Measurements from ENCODE around the gene MB. TPM values are rescaled to one million over a fixed set of nuclear protein-coding genes. Genes with fewer than 3 reads are reported as not detected.

Gene MB
- total and polyA plus RNA-seq, 2 donors, result 1.1 to 3.7 TPM

DNA sequence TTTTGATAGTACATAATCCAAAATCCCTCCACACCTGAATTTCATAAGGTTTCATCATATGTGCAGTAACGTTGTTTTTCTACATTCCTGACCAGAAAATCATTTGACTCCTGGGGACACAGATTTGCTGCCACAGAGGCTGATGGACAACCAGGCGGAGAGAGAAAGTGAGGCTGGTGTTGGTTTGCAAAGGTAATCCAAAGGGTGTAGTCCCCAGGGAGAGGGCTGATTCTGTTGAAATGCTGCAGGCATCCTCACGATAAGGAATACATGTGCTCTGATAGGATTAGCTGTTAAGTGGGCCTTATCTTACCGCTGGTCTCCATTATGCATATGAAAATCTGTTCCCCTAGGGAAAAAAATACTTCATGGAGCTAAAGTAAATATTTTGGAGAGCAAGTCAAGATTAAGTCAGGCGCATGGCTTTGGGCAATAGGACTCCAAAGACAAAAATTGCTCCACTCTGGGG, 39.2 kb upstream of the MB start:
- WGBS, result 98% methylated on average over 5 of the region's 5 CpGs
- Histone ChIP-seq H3K27me3 (ENCODE audit: control insufficient read depth in 2 of 2, insufficient read depth in 1 of 2, low read length in 1 of 2) (no peaks in the 10 kb centered on the region), H3K27ac (ENCODE audit: low read depth in 1 of 2, low read length in 1 of 2) (no peak overlapping the region), H3K36me3 (ENCODE audit: control insufficient read depth in 2 of 2, insufficient read depth in 2 of 2, low read length in 1 of 2) (peaks cover 36 to 39% of the 10 kb centered on the region in 2 donors), H3K4me3 (ENCODE audit: low read length in 2 of 2) (no peak overlapping the region), H3K4me1 (ENCODE audit: control insufficient read depth in 2 of 2, insufficient read depth in 2 of 2, low read length in 2 of 2) (peaks cover 7 to 21% of the 10 kb centered on the region in 2 donors), H3K9me3 (ENCODE audit: control insufficient read depth in 2 of 2, insufficient read depth in 1 of 2, low read length in 1 of 2) (peaks cover 0 to 9% of the 10 kb centered on the region in 2 donors)
- DNase-seq (ENCODE audit: low read depth in 6 of 9, low spot score in 9 of 9), result no peak

DNA sequence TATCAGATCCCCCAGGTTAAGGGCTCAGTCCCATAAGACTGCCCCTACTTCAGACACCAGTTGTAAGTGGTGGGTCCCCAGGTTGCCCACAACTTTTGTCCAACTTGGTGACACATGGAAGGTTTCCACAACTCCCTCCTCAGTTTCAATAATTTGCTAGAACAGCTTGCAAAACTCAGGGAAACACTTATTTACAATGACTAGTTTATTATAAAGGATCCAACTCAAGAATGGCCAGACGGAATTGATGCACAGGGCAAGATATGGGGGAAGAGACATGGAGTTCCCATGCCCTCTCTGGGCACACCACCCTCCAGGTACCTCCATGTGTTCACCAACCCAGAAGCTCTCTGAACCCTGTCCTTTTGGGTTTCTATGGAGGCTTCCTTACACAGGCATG, 36.7 kb upstream of the MB start:
- Histone ChIP-seq H3K27ac (ENCODE audit: low read depth in 1 of 2, low read length in 1 of 2) (no peak overlapping the region), H3K4me3 (ENCODE audit: low read length in 2 of 2) (no peak overlapping the region), H3K4me1 (ENCODE audit: control insufficient read depth in 2 of 2, insufficient read depth in 2 of 2, low read length in 2 of 2) (peaks cover 5 to 8% of the 10 kb centered on the region in 2 donors), H3K27me3 (ENCODE audit: control insufficient read depth in 2 of 2, insufficient read depth in 1 of 2, low read length in 1 of 2) (no peaks in the 10 kb centered on the region), H3K9me3 (ENCODE audit: control insufficient read depth in 2 of 2, insufficient read depth in 1 of 2, low read length in 1 of 2) (peaks cover 2 to 6% of the 10 kb centered on the region in 2 donors), H3K36me3 (ENCODE audit: control insufficient read depth in 2 of 2, insufficient read depth in 2 of 2, low read length in 1 of 2) (peaks cover 31 to 35% of the 10 kb centered on the region in 2 donors)
- WGBS, result 98% methylated on average over 1 of the region's 1 CpG
- DNase-seq (ENCODE audit: low read depth in 6 of 9, low spot score in 9 of 9), result no peak

DNA sequence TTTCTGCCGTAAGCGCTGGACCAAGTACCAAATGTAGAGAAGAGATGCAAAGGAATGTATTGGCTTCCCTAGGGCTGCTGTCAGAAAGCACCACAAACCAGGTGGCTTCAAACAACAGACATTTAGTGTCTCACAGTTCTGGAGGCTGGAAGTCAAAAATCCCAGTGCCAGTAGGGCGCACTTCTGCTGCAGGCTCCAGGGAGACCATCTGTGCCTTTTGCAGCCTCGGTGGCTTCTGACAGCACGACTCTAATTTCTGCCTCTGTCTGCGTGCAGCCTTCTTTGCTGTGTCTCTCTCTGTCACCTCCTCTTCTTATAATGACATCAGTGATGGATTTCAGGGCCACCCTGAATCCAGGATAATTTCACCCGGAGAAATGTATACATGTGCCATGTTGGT, 34.0 kb upstream of the MB start:
- Histone ChIP-seq H3K36me3 (ENCODE audit: control insufficient read depth in 2 of 2, insufficient read depth in 2 of 2, low read length in 1 of 2) (peaks cover 8 to 10% of the 10 kb centered on the region in 2 donors), H3K27me3 (ENCODE audit: control insufficient read depth in 2 of 2, insufficient read depth in 1 of 2, low read length in 1 of 2) (no peaks in the 10 kb centered on the region), H3K9me3 (ENCODE audit: control insufficient read depth in 2 of 2, insufficient read depth in 1 of 2, low read length in 1 of 2) (peaks cover 2 to 6% of the 10 kb centered on the region in 2 donors), H3K4me1 (ENCODE audit: control insufficient read depth in 2 of 2, insufficient read depth in 2 of 2, low read length in 2 of 2) (peaks cover 7 to 26% of the 10 kb centered on the region in 2 donors), H3K4me3 (ENCODE audit: low read length in 2 of 2) (no peak overlapping the region), H3K27ac (ENCODE audit: low read depth in 1 of 2, low read length in 1 of 2) (no peak overlapping the region)
- WGBS, result 91% methylated on average over 7 of the region's 7 CpGs
- no peak for DNase-seq (ENCODE audit: low read depth in 6 of 9, low spot score in 9 of 9)

DNA sequence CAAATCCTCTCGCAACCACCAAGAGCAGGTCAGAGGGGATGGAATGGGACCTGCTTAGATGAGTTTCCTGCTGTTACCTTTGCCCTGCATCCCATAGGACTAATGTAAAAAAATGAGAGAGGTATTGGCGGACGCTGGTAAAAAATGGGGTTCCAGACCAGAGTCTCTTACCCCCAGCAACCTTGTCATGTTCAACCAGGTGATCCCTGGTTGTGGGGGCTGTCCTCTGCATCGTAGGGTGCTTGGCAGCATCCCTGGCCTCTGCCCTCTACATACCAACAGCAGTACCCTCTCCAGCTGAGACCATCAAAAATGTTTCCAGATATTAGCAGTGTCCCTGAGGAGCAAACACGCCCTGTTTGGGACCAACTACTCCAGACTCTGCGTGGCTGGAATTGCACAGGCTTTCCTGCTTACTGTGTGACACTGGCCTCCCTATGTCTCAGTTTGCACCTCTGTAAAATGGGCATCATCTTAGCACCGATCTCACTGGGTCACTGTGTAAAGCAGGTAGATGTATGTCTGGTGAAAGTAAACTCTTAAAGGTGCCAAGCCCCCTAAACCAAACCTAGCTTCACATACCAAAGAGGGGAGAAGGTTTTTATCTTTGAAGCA, 32.6 kb upstream of the MB start:
- WGBS, result 88% methylated on average over 7 of the region's 7 CpGs
- H3K27ac ChIP-seq (ENCODE audit: low read depth in 1 of 2, low read length in 1 of 2), result peak overlapping the region in 1 of 2 donors; percentile 25
- H3K4me3 ChIP-seq (ENCODE audit: low read length in 2 of 2), result peak overlapping the region; percentile 68 to 73
- H3K4me1 ChIP-seq (ENCODE audit: control insufficient read depth in 2 of 2, insufficient read depth in 2 of 2, low read length in 2 of 2), result peaks cover 7 to 26% of the 10 kb centered on the region in 2 donors
- no peaks in the 10 kb centered on the region for H3K27me3 ChIP-seq (ENCODE audit: control insufficient read depth in 2 of 2, insufficient read depth in 1 of 2, low read length in 1 of 2)
- peaks cover 8% of the 10 kb centered on the region in 2 donors for H3K36me3 ChIP-seq (ENCODE audit: control insufficient read depth in 2 of 2, insufficient read depth in 2 of 2, low read length in 1 of 2)
- H3K9me3 ChIP-seq (ENCODE audit: control insufficient read depth in 2 of 2, insufficient read depth in 1 of 2, low read length in 1 of 2), result peaks cover 2 to 6% of the 10 kb centered on the region in 2 donors
- no peak for DNase-seq (ENCODE audit: low read depth in 6 of 9, low spot score in 9 of 9)

DNA sequence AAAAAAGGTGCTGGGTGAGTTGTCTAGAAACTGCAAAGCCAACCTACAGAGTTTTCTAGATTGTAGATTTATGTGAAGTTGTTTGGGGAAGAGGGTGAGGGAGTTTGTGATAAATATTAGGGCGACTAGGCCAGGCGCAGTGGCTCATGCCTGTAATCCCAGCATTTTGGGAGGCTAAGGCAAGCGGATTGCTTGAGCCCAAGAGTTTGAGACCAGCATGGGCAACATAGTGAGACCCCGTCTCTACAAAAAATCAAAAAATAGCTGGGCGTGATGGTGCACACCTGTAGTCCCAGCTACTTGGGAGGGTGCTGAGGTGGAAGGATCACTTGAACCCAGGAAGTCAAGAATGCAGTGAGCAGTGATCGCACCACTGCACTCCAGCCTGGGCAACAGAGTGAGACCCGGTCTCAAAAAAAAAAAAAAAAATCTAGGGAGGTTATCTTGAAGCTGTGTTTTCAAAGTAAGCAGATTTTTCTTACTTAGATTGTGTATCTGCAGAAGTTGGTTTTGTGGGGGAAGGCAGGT, 32.0 kb upstream of the MB start:
- Histone ChIP-seq H3K4me3 (ENCODE audit: low read length in 2 of 2) (peak overlapping the region; percentile 68 to 73), H3K27ac (ENCODE audit: low read depth in 1 of 2, low read length in 1 of 2) (peak overlapping the region; percentile 91 to 97), H3K36me3 (ENCODE audit: control insufficient read depth in 2 of 2, insufficient read depth in 2 of 2, low read length in 1 of 2) (peaks cover 6 to 8% of the 10 kb centered on the region in 2 donors), H3K9me3 (ENCODE audit: control insufficient read depth in 2 of 2, insufficient read depth in 1 of 2, low read length in 1 of 2) (peaks cover 2 to 6% of the 10 kb centered on the region in 2 donors), H3K4me1 (ENCODE audit: control insufficient read depth in 2 of 2, insufficient read depth in 2 of 2, low read length in 2 of 2) (peaks cover 7 to 26% of the 10 kb centered on the region in 2 donors), H3K27me3 (ENCODE audit: control insufficient read depth in 2 of 2, insufficient read depth in 1 of 2, low read length in 1 of 2) (no peaks in the 10 kb centered on the region)
- DNase-seq (ENCODE audit: low read depth in 6 of 9, low spot score in 9 of 9), result peak in 1 of 9 donors; percentile 34
- WGBS, result 57% methylated on average over 7 of the region's 7 CpGs

DNA sequence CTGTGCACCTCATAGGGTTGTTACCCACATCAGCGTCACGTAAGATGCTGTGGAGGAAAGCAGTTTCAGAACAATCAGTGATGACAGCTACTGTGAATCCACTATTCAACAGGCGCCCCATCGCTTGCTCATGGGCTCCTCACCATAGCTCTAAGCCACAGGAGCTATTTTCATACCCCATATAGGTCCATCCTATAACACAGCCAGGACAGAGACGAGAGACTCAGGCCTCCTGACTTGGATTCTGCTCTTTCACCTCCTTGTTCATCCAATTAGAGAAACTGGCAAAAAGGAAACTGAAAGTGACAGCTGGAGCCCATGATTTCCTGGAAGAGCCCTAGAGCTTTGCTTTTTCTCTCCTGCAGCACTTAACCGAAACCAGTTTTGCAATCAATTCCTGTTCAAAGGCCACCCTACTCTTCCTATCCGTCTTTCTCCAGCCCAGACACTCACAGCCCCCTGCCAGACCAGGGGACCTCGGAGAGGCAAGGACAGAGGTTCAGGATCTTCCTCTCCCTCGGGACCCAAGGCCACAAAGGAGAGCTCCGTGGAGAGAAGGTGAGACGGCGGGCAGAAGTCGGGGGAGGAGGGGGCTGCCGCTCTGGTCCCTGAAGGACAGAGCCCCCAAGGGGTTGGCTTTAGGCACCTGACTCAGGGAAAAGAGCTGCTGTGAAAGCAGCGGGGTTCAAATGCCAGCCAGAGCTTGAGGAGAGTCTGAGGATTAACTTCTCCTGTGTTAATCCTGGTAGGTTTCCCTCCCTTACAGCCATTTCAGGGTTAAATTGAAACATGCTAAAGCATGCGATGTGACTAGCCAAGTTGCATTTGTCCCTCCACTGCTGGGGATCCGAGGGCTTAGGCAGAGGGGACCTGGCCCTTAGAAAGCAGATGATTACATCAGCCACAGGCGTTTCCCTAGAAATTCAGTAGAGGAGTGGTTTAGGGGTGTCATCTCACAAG, 31.2 kb upstream of the MB start, which contains the start of gene APOL6:
Gene APOL6 (plus strand): TSS at position 381 of the 960 bp plus-strand sequence. CDS start 7,980 bp downstream, outside the sequence.
- no peaks in the 10 kb centered on the region for H3K27me3 ChIP-seq (ENCODE audit: control insufficient read depth in 2 of 2, insufficient read depth in 1 of 2, low read length in 1 of 2)
- peak within 1 kb of the TSS; percentile 91 to 97 for H3K27ac ChIP-seq (ENCODE audit: low read depth in 1 of 2, low read length in 1 of 2)
- DNase-seq (ENCODE audit: low read depth in 6 of 9, low spot score in 9 of 9), result peak; percentile 44 to 91 (median 68)
- peaks cover 7 to 26% of the 10 kb centered on the region in 2 donors for H3K4me1 ChIP-seq (ENCODE audit: control insufficient read depth in 2 of 2, insufficient read depth in 2 of 2, low read length in 2 of 2)
- peak within 1 kb of the TSS; percentile 68 to 73 for H3K4me3 ChIP-seq (ENCODE audit: low read length in 2 of 2)
- WGBS, result 14% methylated on average over 18 of the region's 18 CpGs
- peaks cover 2 to 6% of the 10 kb centered on the region in 2 donors for H3K9me3 ChIP-seq (ENCODE audit: control insufficient read depth in 2 of 2, insufficient read depth in 1 of 2, low read length in 1 of 2)
- H3K36me3 ChIP-seq (ENCODE audit: control insufficient read depth in 2 of 2, insufficient read depth in 2 of 2, low read length in 1 of 2), result peaks cover 4% of the 10 kb centered on the region in 2 donors

DNA sequence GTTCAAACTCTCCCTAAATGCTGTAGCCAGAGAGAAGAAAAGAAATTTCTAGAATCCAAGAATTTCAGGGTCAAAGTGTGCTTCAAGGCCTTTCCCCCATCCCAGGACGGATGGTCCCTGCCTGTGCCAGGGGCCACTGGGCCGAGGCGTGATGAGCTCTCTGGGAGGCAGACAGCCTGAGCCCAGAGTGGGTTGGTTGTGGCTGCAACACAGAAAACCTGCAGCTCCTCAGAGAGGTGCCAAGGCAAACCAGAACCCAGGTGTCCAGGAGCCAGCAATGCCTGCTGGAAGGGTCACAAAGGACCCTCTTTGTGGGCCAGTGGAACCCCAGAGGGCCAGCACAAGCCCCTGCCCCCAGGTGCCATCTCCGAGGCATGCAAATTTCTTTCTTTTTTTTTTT, 28.5 kb upstream of the MB start:
- no peak overlapping the region for H3K27ac ChIP-seq (ENCODE audit: low read depth in 1 of 2, low read length in 1 of 2)

DNA sequence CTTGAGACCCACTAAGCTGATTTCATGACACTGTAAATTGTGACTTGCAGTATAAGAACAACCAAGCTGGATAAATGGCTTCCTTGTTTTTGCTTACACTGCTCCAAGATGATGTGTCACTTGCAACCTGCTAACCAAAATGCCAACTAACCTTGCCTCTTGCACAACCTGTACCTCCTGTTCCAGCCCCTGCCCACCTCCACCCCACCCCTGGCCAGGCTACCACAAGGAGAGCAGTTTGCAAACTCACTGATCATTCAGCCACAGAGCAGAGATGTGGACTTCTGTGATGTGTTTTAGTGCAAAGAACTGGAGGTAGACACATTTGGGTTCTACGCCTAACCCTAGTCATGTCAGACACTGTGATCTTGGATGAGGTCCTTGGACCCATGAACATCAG, 26.9 kb upstream of the MB start:
- Histone ChIP-seq H3K9me3 (ENCODE audit: control insufficient read depth in 2 of 2, insufficient read depth in 1 of 2, low read length in 1 of 2) (no peaks in the 10 kb centered on the region), H3K4me1 (ENCODE audit: control insufficient read depth in 2 of 2, insufficient read depth in 2 of 2, low read length in 2 of 2) (peaks cover 3 to 20% of the 10 kb centered on the region in 2 donors), H3K27me3 (ENCODE audit: control insufficient read depth in 2 of 2, insufficient read depth in 1 of 2, low read length in 1 of 2) (no peaks in the 10 kb centered on the region), H3K4me3 (ENCODE audit: low read length in 2 of 2) (no peak overlapping the region), H3K27ac (ENCODE audit: low read depth in 1 of 2, low read length in 1 of 2) (no peak overlapping the region), H3K36me3 (ENCODE audit: control insufficient read depth in 2 of 2, insufficient read depth in 2 of 2, low read length in 1 of 2) (no peaks in the 10 kb centered on the region)
- DNase-seq (ENCODE audit: low read depth in 6 of 9, low spot score in 9 of 9), result no peak
- WGBS, result 96% methylated on average over 1 of the region's 1 CpG

More for the DNA sequence above, 28.5 kb upstream of the MB start:
- Histone ChIP-seq H3K27me3 (ENCODE audit: control insufficient read depth in 2 of 2, insufficient read depth in 1 of 2, low read length in 1 of 2) (no peaks in the 10 kb centered on the region), H3K4me1 (ENCODE audit: control insufficient read depth in 2 of 2, insufficient read depth in 2 of 2, low read length in 2 of 2) (peaks cover 7 to 26% of the 10 kb centered on the region in 2 donors), H3K9me3 (ENCODE audit: control insufficient read depth in 2 of 2, insufficient read depth in 1 of 2, low read length in 1 of 2) (no peaks in the 10 kb centered on the region), H3K36me3 (ENCODE audit: control insufficient read depth in 2 of 2, insufficient read depth in 2 of 2, low read length in 1 of 2) (no peaks in the 10 kb centered on the region), H3K4me3 (ENCODE audit: low read length in 2 of 2) (no peak overlapping the region)
- WGBS, result 93% methylated on average over 4 of the region's 4 CpGs
- no peak for DNase-seq (ENCODE audit: low read depth in 6 of 9, low spot score in 9 of 9)
